HG02798 (cell line): Measurements from ENCODE around the gene CFAP53.
"Not testable (repeated sequence)": the region's sequence is repeated elsewhere in the genome, so short reads cannot be mapped to it uniquely, and the experiment has no call there.

Source experiments
- ATAC-seq: cut with Tn5 transposase; IDR thresholded peaks from one replicate; pipeline ENCODE4 v1.9.1; 2021; ENCODE audit warnings: mild to moderate bottlenecking; ENCODE audit not compliant: unreplicated experiment, poor library complexity

CFAP53 gene, protein sequence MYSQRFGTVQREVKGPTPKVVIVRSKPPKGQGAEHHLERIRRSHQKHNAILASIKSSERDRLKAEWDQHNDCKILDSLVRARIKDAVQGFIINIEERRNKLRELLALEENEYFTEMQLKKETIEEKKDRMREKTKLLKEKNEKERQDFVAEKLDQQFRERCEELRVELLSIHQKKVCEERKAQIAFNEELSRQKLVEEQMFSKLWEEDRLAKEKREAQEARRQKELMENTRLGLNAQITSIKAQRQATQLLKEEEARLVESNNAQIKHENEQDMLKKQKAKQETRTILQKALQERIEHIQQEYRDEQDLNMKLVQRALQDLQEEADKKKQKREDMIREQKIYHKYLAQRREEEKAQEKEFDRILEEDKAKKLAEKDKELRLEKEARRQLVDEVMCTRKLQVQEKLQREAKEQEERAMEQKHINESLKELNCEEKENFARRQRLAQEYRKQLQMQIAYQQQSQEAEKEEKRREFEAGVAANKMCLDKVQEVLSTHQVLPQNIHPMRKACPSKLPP

DNA sequence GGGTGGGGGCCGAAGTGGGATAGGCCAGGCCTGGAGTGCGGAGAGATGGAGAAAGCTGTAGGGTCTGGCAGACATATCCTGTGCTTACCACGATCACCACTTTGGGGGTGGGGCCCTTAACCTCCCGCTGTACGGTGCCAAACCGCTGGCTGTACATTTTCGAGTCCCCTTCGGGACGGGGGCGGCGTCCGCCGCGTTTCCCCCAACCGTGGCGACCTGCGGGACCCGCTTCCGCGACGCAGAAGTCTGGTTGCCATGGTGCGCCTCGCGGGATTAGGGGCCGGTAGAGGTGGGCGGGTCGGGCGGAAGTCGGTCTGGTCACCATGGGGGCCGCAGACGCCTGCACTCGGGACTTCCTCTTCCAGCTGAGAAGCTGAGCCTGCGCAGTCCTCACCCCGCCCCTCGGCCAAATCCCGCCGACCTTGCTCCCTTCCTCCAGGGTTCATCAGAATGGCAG is at the start of gene CFAP53:
CFAP53 (minus strand) TSS at position 248 of the 457 bp plus-strand sequence; CDS start at position 157, 91 bp downstream.
- ATAC-seq: peak; percentile 82

DNA sequence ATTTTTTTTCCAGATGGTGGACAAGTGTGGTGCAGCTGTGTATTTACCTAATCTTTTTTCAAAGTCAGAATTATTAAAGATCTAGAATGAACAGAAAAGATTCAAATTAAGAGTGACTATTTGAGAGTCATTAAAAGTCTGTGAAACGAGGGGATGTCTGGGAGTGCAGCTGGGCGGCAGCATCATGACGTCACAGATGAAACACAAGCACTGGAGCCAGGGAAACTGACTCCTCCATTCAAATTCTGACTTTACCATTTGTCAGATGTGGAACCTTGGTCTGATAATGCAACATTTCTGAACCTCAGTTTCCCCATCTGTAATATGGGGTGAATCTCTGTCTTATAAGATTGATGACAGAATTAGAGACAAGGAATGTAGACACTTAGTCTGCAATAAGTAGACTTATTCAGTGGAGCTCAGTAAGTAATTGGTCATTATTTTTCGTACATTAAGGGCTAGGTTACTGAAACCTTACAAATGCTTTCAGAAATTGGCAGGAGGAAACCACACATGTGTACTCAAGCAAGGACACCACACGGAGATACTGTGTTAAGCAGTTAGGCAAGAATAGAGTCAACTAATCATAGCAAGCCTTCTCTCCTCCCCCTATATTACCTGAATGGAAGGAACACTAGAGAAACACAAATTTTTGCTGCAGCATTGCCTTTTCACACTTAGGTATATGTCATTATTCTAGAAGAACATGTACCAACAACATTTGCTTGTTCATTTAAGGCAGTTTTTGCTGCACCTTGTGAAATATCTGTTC is 49.0 kb upstream of the CFAP53 start:
- ATAC-seq: peak; percentile 75

DNA sequence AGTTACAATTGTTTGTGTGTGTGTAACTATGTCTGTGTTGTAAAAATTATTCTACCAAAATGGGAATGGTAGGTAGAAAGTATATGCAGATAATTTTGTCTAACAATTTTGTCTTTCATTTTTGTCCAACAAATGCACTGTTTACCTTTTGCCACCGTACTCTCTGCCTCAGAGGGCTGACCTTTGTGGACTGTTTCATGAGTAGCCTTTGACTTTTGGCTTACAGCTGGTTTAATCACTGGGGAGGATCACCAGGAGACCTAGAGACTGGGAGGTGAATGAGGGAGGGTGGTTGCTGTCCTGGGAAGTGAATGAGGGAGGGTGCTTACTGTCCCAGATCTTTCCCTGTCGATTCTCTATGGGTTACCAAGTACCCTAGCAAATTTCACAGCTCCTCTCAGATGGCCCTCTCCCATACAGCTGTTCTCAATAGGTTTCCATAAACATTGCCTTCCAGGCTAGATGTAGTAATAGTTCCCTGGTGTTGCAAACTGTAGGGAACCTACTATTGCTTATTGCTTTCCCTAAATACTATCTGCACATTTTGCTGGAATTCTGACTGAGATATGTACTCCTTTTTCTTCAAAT is 47.7 kb upstream of the CFAP53 start:
- ATAC-seq: no peak

DNA sequence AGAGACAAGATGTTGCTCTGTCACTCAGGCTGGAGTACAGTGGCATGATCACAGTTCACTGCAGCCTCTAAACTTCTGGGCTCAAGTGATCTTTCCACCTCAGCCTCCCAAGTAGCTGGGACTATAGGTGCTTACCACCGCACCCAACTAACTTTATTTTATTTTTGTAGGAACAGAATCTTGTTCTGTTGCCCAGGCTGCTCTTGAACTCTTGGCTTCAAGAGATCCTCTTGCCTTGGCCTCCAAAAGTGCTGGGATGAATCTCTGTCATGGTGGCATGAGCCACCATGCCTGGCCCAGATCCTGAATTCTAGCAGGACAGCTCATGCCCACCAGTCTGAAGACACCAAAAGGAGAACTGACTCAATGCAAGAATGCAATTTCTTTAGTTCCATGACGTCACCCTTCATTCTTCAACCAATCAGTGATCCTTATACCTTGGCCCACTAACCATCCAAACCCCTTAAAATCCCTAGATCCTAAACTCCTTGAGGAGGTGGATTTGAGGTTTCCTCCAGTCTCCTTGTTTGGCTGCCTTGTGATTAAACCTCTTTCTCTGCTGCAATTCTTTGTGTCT is 46.8 kb upstream of the CFAP53 start:
- ATAC-seq: peak; percentile 23

DNA sequence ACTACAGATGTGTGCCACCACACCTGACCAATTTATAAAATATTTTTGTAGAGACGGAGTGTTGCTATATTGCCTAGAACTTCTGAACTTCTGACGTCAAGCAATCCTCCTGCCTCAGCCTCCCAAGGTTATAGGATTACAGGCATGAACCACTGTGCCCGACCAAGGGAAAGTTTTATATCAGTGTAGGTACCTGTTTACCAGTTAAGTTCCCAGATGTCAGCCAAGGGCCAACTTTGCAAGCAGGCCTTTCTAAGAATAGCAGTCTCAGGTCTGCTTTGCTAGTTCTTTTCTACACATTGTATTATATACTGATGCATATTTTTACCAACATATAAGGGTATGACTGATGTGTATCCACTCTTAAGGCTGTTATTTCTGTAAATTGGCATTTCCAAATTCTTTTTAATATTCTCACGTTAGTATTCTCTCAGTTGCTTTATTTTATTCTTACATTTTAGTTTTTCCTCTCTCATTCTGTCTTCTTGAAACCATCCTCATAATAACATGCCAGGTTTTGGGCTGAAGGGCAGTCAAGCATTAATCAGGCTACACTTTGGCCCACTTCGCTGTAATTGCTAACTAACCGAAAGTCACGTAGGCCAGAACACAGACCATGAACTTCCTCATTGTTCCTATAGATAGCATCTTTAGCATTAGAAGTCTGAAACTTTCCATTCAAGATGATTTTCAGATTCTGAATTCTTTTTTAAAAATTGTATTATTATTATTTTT is 46.2 kb upstream of the CFAP53 start:
- ATAC-seq: peak; percentile 73

DNA sequence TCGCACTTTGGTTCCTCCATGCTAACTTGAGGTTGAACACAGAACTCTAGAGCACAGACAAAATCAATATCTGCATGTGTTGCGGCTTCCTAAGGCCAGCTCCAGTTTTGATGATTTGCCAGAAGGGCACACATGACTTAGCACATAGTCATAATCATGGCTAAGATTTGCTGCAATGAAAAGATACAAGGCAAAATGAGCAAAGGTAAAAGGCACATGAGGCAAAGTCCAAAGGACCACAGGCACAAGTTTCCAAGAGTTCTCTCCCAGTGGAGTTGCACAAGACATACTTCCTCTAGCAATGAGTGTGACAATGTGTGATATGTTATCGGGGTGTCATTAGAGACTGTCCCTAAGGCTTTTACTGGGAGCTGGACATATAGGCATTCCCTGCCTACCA is 45.4 kb upstream of the CFAP53 start:
- no peak for ATAC-seq

DNA sequence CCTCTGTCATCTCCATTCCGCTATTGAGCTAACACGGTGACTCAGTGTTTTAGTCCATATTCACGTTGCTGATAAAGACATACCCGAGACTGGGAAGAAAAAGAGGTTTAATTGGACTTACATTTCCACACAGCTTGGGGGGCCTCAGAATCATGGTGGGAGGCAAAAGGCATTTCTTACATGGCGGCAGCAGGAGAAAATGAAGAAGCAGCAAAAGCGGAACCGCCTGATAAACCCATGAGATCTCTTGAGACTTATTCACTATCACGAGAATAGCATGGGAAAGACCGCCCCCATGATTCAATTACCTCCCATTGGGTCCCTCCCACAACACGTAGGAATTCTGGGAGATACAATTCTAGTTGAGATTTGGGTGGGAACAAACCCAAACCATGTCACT is 43.8 kb upstream of the CFAP53 start:
- ATAC-seq: no peak

DNA sequence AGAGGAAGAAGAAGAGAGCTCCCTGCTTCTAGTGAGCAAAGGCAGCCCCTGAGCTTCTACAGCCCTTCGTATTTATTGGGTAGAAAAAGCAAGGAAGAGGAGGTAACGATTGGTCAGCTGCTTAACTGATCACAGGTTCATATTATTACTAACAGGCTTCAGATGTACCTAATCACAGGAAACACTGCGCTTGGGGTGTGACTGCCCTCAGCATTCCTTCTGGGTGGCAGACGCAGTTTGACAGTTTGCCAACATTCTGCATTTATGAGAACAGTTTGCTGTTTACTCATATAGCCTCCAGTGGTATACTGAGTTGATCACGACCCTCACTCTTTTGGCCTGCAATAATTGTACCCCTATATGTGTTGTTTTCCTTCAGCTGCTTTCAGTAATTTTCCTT is 42.6 kb upstream of the CFAP53 start:
- ATAC-seq: not testable (repeated sequence)

DNA sequence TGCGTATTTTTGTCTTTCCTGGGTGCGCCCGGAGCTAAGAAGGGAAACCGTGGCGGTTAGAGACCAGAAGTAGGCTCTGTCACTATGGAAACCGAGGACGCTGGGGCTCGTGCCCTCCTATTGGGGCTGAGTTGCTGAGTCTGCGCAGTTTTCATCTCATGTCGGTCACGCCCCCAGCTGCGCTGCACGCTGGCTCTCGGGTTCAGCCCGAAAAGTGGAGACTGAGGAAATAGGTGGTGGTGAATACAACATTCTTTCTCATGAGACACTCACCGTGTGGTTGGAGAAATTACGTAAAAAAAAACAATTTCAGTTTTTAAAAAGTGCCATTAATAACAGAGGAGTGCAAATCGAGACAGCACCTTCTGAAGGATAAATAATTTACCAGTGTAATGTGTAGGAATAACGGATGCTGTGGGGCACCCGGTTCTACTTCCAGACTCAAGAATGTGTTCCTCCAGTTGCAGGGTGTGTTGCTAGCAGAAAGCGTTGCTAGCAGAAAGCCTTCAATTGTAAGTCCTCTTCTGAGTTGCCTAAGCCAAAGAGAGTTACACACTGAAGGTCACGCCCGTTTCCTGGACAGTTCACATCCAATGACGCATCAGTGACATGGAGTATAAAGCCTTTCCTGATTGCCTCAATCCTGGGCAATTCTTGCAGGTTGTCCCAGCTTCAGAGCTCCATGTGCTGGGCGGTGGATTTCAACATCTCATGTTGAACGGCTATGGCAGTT is 41.6 kb upstream of the CFAP53 start:
- ATAC-seq: peak; percentile 94

DNA sequence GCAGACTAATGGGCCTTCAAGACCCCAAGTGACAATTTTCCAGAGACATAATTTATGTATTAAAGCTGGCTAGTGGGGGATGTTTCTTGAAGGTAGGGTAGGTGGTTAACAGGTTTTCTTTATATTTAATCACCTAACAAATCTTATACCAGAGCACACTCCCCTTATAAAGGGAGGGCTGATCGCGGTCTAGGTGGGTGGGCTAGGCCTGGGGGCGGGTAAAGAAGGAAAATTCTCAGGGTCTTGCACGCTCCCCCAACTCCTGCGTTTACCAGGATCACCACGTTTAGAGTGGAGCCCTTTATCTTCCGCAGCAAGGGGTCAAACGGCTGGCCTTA is 41.1 kb upstream of the CFAP53 start:
- no peak for ATAC-seq

DNA sequence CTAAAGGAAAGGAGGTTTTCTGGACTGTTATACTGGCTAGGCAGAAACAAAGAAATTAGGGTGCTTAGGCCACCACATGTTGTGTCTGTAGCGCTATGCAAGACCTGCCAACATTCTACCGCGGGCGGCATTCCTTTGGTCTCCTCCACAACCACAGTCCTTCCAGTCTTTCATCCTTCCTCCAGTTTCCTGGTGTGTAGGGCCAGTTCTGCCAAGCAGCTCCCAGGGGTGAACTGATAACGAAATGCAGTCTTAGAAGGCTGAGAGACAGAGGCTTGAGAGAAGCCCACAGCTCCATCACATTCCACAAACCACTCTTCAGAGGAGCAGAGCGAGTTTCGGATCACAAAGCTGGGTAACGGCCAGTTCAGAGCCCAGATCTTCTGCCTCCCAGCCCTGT is 40.6 kb upstream of the CFAP53 start:
- ATAC-seq: no peak

DNA sequence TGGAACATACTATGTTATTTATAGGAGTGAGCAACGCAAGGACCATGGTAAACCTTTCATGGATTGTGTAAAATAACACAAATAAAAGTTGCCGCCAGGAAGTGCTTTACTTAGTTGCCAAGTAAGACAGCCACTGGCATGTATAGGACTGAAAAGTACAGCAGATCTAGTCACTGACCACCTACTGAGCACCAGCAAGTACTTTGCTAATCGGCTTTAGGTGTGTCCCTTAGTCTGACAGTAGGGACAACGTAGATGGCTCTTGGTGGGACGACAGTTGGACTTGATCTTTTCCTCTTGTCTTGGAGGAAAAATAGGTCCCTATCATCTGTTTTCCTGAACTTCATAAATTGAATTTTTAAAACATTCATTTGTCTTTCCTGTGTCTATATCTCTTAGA is 34.8 kb upstream of the CFAP53 start:
- no peak for ATAC-seq

DNA sequence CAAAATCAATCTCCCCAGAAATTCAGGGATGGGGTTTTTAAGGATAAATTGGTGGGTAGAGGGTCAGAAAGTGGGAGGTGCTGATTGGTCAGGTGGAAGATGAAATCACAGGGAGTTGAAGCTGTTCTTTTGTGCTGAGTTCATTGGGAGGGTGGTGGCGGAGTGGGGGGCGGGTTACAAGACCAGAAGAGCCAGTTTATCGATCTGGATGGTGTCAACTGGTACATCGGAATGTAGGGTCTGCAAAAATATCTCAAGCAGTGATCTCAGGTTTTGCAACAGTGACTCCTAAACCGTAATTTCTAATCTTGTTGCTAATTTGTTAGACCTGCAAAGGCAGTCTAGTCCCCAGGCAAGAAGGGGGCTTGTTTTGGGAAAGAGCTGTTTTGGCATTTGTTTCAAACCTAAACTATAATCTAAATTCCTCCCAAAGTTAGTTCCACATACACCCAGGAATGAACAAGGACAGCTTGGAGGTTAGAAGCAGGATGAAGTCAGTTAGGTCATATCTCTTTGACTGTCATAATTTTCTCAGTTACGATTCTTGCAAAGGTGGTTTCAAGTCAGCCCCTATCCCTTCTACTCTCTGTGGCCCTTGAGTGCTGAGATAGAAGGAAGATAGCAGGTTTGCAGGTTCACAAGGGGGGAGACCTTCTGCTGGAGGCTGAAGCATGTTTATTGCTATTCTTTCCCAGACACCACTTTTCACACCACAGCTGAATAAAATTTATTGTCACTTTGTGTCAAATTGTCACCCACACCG is 33.5 kb upstream of the CFAP53 start:
- ATAC-seq: no peak

DNA sequence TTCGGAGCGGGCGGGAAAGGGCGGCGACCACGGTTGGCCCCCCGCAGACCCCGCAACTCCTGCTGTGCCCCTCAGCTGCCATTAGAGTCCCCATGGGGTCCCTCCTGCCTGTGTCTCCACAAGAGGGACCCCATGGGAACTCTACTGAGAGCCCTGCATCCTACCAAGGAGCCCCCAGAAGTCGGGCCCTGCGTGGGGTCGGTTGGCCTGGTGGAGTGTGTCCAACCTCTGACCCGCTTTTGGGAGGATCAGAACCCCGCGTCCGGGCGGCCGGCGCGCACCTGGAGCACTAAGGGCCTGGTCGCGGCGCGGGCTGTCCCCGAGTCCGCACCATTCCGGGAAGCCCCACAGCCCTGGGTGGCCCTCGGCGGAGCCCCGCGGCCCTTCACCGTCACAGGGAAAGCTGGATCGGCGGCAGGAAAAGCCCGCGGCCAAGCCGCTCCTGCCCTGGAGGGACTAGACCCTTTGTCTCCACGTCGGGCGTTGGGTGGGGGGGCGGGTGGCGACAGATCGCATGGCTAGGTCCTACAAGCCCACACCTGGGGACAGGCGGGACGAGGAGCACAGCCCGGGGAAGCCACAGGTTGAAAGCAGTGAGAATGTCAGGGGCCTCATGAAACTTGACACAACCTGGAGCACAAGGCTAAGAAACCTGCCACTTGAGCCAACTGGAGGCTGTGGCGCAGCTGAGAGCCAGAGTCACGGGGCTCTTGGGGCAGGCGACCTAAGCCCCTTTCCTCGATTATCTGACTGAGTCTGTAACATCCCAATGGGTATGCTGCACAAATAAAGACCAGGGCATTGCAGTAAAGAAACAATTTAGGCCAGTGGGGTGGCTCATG is 32.4 kb upstream of the CFAP53 start:
- no peak for ATAC-seq

DNA sequence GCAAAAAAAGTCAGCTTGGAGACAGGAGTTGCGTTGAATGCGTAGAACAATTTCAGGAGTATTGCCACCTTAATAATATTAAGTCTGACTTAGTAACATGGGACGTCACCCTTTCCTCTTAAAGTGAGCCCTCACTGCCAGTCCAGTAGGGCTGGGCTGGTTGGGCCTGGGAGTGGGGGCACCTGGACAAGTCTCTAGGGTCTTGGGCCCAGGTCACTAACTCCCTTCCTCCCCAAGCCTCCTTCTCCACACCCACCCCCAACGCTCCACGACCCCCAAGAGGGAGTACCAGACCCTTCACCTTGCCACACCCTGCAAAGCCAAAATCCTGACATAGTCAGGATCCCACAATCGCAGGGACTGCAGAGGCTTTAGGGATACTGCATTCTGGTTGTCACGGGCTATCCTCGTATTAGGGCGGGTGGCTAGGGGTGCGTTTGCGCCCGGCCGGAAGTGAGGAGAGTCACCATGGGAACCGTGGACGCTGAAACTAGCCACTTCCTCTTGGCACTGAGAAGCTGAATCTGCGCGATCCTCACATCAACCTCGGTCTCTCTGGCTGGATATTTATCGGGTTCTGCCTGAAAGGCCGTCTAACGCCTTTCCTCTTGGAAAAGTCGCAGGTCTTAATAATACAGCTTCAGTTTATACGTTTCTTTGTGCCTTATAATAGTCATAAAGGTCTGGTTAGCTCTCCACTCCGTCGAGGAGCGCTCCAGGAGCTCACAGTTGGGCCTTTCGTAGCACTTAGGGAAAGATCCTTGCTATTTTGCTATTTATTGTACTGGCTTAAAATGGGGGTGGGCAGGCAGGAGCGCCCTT is 31.5 kb upstream of the CFAP53 start:
- ATAC-seq: peak; percentile 99

DNA sequence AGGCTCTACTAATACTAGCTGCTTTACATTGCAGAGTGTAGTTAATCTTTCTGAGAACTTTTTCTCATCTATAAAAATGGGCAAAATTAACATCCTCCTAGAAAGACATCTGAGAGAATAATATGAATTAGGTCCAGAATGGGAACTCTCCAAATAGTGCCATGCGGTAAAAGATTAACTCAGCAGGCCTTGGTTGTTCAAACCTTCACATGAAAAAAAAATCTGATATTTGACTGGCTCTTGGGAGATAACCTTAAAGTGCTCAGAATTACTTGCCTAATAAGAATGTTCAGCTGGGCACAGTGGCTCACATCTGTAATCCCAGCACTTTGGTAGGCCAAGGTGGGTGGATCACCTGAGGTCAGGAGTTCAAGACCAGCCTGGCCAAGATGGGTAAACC is 26.7 kb upstream of the CFAP53 start:
- ATAC-seq: no peak

DNA sequence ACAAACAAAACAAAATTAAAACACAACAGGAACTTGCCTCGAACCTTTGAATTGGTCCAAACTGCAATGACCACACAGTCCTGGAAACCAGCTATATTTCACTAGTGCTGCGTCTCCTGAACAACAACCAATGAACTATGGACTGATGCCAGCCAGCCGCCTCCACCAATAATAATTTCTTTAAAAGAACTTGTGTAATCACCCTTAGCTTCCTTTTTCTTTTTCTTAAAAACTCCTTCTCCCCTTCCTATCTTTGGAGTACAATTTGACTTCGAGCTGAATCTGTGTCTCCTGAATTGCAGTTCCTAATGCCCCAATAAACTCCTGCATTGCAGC is 22.8 kb upstream of the CFAP53 start:
- ATAC-seq: no peak
